Body of pancreas (tissue), 4 donors: ENCODE measurements around the gene VMP1. TPM values are rescaled to one million over a fixed set of nuclear protein-coding genes. Genes with fewer than 3 reads are reported as not detected.

Experiments used
- ATAC-seq: fragments of 150-250 bp; one replicate; pipeline ENCODE4 v1.9.1; 2016
- DNase-seq, 4 donors: peaks; one replicate each; pipeline ENCODE4 v3.0.0-alpha.2; 2019
- H3K27ac ChIP-seq, 4 donors: fragments of 200-600 bp; sonication (generic); 1 replicate in 3 of 4; 2 replicates in 1 of 4; pipeline versions ENCODE4 v1.5.1 to v1.6.1; 2016 to 2019; ENCODE audit warnings: mild to moderate bottlenecking in 1 of 4, mixed read lengths in 1 of 4, moderate library complexity in 1 of 4
- H3K27me3 ChIP-seq, 2 donors: fragments of 200-600 bp; sonication (generic); one replicate each; pipeline ENCODE4 v1.6.0; 2016; ENCODE audit warnings: mild to moderate bottlenecking in 1 of 2
- H3K36me3 ChIP-seq, 2 donors: fragments of 200-600 bp; sonication (generic); replicated peaks in 1 of 2; 2 replicates each; pipeline ENCODE4 v1.5.1; 2016; ENCODE audit warnings: low read depth in 2 of 2; ENCODE audit not compliant: insufficient read depth in 1 of 2
- H3K4me1 ChIP-seq: fragments of 200-600 bp; sonication (generic); one replicate; pipeline ENCODE4 v1.6.0; 2016
- H3K4me3 ChIP-seq, 2 donors: fragments of 200-600 bp; sonication (generic); 1 replicate in 1 of 2; 2 replicates in 1 of 2; pipeline ENCODE4 v1.5.1; 2016 to 2019
- H3K9me3 ChIP-seq, 3 donors: fragments of 200-600 bp; sonication (generic); 1 replicate in 2 of 3; 2 replicates in 1 of 3; pipeline ENCODE4 v1.5.1; 2016
- CTCF ChIP-seq, 7 experiments: fragments of 450-650 bp in 4 of 7; fragments of 200-600 bp in 3 of 7; sonication (generic) in 3 of 7; IDR thresholded peaks; one replicate each; pipeline ENCODE4 v1.5.1; 2016 to 2019; ENCODE audit warnings: antibody characterized with exemption in 7 of 7
- POLR2A ChIP-seq, 3 donors: fragments of 450-650 bp; IDR thresholded peaks; one replicate each; pipeline ENCODE4 v1.6.1; 2016; ENCODE audit warnings: antibody characterized with exemption in 3 of 3, mild to moderate bottlenecking in 2 of 3
- WGBS, 2 donors: methylation state at CpG; one replicate each; pipeline ENCODE4 v1.1.5; 2017; 5-methylcytosine and 5-hydroxymethylcytosine counted together
- intact Hi-C: fragments of 100-400 bp; cut with DNase I; formaldehyde crosslinking; loops from one replicate; pipeline ENCODE4 v1.15.1; 2023
- total RNA-seq, 2 donors: library from RNA; depleted of rRNA; stranded (reverse); fragments of >200 nt; gene quantifications; one replicate each; pipeline ENCODE4 v1.1.0, GENCODE V29; 2016

The VMP1 gene
- total RNA-seq, 2 donors from 2014 or later, result 174 to 259 TPM

- TF ChIP-seq CTCF (IDR thresholded peaks at IDR 0.05), result no peak
- TF ChIP-seq POLR2A (IDR thresholded peaks at IDR 0.05), result no peak
- H3K4me3 ChIP-seq, result no peak overlapping the region
- peak overlapping the region; percentile 19 to 82 (median 75) for H3K27ac ChIP-seq
- intact Hi-C loops, result no loop called here
- H3K4me1 ChIP-seq, result peaks cover 67% of the 10 kb centered on the region
- ATAC-seq (no peak), DNase-seq (peak in 1 of 4 donors; percentile 2)
- WGBS, 2 donors, result 81 to 87% methylated on average over 5 of the region's 5 CpGs
- H3K9me3 ChIP-seq, result no peaks in the 10 kb centered on the region
- H3K36me3 ChIP-seq, result peaks cover 0 to 3% of the 10 kb centered on the region in 2 donors
- no peaks in the 10 kb centered on the region for H3K27me3 ChIP-seq
Measured at GRCh38 chr17:59858167-59858816, 150.8 kb downstream of the VMP1 start.

- Histone ChIP-seq H3K27ac (peak overlapping the region in 1 of 4 donors; percentile 56), H3K4me1 (peaks cover 61% of the 10 kb centered on the region), H3K36me3 (peaks cover 0 to 3% of the 10 kb centered on the region in 2 donors), H3K9me3 (no peaks in the 10 kb centered on the region), H3K27me3 (no peaks in the 10 kb centered on the region), H3K4me3 (no peak overlapping the region)
- ATAC-seq (no peak), DNase-seq (peak in 1 of 4 donors; percentile 8)
- 78 to 80% methylated on average over 3 of the region's 3 CpGs for WGBS, 2 donors
- TF ChIP-seq POLR2A (IDR thresholded peaks at IDR 0.05), result no peak
- no peak for TF ChIP-seq CTCF (IDR thresholded peaks at IDR 0.05)
- intact Hi-C loops, result no loop called here
Measured at GRCh38 chr17:59858932-59859331, 151.5 kb downstream of the VMP1 start.

- DNase-seq, result no peak
- no peak overlapping the region for H3K4me3 ChIP-seq
- peak; percentile 54 for ATAC-seq
- H3K27me3 ChIP-seq, result no peaks in the 10 kb centered on the region
- intact Hi-C loops, result no loop called here
- H3K4me1 ChIP-seq, result peaks cover 55% of the 10 kb centered on the region
- H3K9me3 ChIP-seq, result no peaks in the 10 kb centered on the region
- TF ChIP-seq POLR2A (IDR thresholded peaks at IDR 0.05) (no peak), CTCF (IDR thresholded peaks at IDR 0.05) (peak in 6 of 7 experiments; percentile 46 to 85 (median 79))
- peak overlapping the region in 1 of 4 donors; percentile 56 for H3K27ac ChIP-seq
- WGBS, 2 donors, result 74 to 76% methylated on average over 2 of the region's 2 CpGs
- peaks cover 0 to 3% of the 10 kb centered on the region in 2 donors for H3K36me3 ChIP-seq
Measured at GRCh38 chr17:59859444-59860025, 152.1 kb downstream of the VMP1 start.

- no peak overlapping the region for H3K4me3 ChIP-seq
- TF ChIP-seq POLR2A (IDR thresholded peaks at IDR 0.05) (no peak), CTCF (IDR thresholded peaks at IDR 0.05) (no peak)
- DNase-seq, result no peak
- peaks cover 23% of the 10 kb centered on the region for H3K4me1 ChIP-seq
- peaks cover 0 to 3% of the 10 kb centered on the region in 2 donors for H3K36me3 ChIP-seq
- intact Hi-C loops, result no loop called here
- ATAC-seq, result no peak
- H3K27ac ChIP-seq, result no peak overlapping the region
- no peaks in the 10 kb centered on the region for H3K27me3 ChIP-seq
- WGBS, 2 donors, result 67 to 68% methylated on average over 3 of the region's 3 CpGs
- H3K9me3 ChIP-seq, result no peaks in the 10 kb centered on the region
Measured at GRCh38 chr17:59863616-59864015, 156.2 kb downstream of the VMP1 start.

- Histone ChIP-seq H3K4me1 (peaks cover 53% of the 10 kb centered on the region), H3K9me3 (no peaks in the 10 kb centered on the region), H3K27me3 (no peaks in the 10 kb centered on the region), H3K4me3 (no peak overlapping the region), H3K36me3 (no peaks in the 10 kb centered on the region), H3K27ac (peak overlapping the region; percentile 85 to 92 (median 87))
- TF ChIP-seq CTCF (IDR thresholded peaks at IDR 0.05), result no peak
- no peak for TF ChIP-seq POLR2A (IDR thresholded peaks at IDR 0.05)
- WGBS, 2 donors, result 8% methylated on average over 1 of the region's 1 CpG
- intact Hi-C loops, result no loop called here
- ATAC-seq (no peak), DNase-seq (no peak)
Measured at GRCh38 chr17:59869941-59870218, 162.4 kb downstream of the VMP1 start.
